ENCODE measurements around the gene DTL.
"Not testable (repeated sequence)": the region's sequence is repeated elsewhere in the genome, so short reads cannot be mapped to it uniquely, and the experiment has no call there.

The DTL gene, protein sequence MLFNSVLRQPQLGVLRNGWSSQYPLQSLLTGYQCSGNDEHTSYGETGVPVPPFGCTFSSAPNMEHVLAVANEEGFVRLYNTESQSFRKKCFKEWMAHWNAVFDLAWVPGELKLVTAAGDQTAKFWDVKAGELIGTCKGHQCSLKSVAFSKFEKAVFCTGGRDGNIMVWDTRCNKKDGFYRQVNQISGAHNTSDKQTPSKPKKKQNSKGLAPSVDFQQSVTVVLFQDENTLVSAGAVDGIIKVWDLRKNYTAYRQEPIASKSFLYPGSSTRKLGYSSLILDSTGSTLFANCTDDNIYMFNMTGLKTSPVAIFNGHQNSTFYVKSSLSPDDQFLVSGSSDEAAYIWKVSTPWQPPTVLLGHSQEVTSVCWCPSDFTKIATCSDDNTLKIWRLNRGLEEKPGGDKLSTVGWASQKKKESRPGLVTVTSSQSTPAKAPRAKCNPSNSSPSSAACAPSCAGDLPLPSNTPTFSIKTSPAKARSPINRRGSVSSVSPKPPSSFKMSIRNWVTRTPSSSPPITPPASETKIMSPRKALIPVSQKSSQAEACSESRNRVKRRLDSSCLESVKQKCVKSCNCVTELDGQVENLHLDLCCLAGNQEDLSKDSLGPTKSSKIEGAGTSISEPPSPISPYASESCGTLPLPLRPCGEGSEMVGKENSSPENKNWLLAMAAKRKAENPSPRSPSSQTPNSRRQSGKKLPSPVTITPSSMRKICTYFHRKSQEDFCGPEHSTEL

DNA sequence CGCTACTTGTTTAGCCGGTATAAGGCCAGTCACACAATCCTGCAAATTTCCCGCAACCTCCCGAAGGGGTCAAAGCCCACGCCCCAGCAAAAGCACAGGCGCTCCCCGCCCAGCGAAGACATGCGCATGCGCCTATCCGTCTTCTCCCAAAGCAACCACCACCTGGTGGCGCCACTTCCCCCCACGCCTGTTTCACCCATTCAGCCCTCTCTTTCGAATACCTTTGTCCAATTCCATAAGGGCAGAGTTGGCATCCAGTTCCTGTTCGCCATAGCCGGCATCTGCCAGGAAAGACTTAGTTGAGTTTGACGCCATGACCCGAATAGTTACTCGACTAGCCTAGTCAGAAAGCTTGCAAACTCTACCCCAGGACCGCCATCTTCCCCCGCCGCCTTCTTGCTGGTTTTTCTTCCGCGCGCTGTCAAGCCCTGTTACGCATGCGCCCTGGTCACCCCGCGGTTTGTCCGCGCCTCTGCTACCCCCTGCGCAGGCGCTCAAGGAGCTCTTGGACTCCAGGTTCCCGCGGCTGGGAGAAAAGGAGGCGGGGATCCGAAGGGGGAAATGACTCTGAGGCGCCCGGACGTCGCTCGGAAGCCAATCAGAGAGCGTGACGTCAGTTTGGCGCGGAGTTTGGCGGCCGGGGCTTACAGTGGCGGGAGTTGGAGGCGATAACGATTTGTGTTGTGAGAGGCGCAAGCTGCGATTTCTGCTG is at the start of gene DTL, which contains the start of gene INTS7:
Gene DTL (plus strand): TSS at position 626 of the 712 bp plus-strand sequence. CDS start 143 bp downstream, outside the sequence.
Gene INTS7 (minus strand): TSS at position 435 of the 712 bp plus-strand sequence. CDS start 120 bp downstream, at position 315.
- DNase-seq (ENCODE audit: low read depth) = peak; percentile 97
- TF ChIP-seq, protein P1, sequence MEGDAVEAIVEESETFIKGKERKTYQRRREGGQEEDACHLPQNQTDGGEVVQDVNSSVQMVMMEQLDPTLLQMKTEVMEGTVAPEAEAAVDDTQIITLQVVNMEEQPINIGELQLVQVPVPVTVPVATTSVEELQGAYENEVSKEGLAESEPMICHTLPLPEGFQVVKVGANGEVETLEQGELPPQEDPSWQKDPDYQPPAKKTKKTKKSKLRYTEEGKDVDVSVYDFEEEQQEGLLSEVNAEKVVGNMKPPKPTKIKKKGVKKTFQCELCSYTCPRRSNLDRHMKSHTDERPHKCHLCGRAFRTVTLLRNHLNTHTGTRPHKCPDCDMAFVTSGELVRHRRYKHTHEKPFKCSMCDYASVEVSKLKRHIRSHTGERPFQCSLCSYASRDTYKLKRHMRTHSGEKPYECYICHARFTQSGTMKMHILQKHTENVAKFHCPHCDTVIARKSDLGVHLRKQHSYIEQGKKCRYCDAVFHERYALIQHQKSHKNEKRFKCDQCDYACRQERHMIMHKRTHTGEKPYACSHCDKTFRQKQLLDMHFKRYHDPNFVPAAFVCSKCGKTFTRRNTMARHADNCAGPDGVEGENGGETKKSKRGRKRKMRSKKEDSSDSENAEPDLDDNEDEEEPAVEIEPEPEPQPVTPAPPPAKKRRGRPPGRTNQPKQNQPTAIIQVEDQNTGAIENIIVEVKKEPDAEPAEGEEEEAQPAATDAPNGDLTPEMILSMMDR (conservative IDR thresholded peaks at IDR 0.05; ENCODE audit: low read depth, low read length) = peak; percentile 81

DNA sequence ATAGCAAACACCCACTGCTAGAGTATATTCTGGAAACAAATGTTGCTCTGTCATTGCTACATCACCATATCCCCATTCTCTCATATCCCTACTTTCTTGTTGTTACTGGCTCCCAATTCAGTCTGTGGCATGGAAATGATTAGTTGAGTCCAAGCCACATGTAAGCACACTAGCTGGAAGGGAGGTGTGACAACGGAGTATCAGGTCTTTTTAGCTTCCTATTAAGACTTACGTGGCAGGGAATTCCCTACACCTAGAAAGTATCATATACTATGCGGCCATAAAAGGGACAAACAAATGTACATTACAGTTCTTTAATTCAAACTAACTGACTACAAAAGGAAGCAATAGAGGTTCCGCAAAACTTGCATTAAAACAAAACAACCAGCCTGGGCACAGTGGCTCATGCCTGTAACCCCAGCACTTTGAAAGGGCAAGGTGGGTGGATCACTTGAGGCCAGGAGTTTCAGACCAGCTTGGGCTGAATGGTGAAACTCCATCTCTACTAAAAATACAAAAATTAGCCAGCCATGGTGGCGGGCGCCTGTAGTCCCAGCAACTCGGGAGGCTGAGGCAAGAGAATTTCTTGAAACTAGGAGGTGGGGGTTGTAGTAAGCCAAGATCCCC is 48.8 kb upstream of the DTL start:
- TF ChIP-seq, protein P1 (conservative IDR thresholded peaks at IDR 0.05; ENCODE audit: low read depth, low read length) = no peak
- no peak overlapping the region for H3K4me3 ChIP-seq (ENCODE audit: low read length)
- DNase-seq (ENCODE audit: low read depth) = no peak

More for the DNA sequence above, at the start of gene DTL, which contains the start of gene INTS7:
- peak within 1 kb of the TSS; percentile 65 for H3K4me3 ChIP-seq (ENCODE audit: low read length)

DNA sequence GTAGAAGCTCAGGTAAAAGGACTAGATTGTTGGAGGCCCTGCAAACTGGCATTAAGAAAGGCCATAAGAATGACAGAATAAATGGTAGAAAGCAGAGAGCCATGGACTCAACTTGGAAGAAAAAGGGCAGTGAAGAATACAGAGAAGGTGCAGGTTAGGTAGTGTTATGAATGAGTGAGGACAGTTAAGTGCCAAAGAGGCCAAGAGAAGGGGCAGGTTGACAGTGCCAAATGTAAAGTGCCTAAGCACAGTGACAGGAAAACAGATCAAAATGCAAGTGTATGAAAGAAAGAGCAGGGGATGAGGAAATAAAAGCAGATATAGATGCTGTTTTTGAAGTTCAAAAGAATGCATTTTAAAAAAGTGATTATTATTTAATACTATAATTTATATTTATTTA is 43.9 kb upstream of the DTL start:
- DNase-seq (ENCODE audit: low read depth) = no peak
- H3K4me3 ChIP-seq (ENCODE audit: low read length) = no peak overlapping the region
- TF ChIP-seq, protein P1 (conservative IDR thresholded peaks at IDR 0.05; ENCODE audit: low read depth, low read length) = no peak

DNA sequence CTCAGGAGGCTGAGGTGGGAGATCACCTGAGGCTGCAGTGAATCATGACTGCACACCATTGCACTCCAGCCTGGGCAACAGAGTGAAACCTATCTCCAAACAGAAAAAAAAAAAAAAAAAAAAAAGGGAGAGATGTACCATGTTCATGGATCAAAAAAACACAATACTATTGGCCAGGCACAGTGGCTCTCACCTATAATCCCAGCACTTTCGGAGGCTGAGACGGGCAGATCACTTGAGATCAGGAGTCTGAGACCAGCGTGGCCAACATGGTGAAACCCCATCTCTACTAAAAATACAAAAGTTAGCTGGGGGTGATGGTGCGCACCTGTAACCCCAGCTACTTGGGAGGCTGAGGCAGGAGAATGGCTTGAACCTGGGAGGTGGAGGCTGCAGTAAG is 38.1 kb upstream of the DTL start:
- not testable (repeated sequence) for H3K4me3 ChIP-seq (ENCODE audit: low read length); DNase-seq (ENCODE audit: low read depth)

DNA sequence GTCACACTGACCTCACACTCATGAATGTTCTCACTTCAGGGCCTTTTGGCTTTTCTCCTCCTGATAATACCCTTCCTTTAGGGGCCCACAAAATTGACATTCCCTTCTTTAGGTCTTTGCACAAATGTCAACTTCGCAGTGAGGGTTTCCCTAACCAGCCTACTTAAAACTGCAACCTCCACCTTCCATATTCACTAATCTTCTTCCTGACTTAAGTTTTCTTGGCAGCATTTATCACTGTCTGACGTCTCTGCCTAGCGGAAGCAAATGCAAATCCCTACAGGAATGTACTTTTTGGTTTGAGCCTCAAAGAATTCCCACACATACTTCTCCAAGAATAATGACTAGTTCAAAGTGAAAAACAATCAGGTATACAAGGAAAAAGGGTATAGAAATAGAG is 33.0 kb upstream of the DTL start:
- TF ChIP-seq, protein P1 (conservative IDR thresholded peaks at IDR 0.05; ENCODE audit: low read depth, low read length) = no peak
- no peak overlapping the region for H3K4me3 ChIP-seq (ENCODE audit: low read length)
- DNase-seq (ENCODE audit: low read depth) = peak; percentile 99

DNA sequence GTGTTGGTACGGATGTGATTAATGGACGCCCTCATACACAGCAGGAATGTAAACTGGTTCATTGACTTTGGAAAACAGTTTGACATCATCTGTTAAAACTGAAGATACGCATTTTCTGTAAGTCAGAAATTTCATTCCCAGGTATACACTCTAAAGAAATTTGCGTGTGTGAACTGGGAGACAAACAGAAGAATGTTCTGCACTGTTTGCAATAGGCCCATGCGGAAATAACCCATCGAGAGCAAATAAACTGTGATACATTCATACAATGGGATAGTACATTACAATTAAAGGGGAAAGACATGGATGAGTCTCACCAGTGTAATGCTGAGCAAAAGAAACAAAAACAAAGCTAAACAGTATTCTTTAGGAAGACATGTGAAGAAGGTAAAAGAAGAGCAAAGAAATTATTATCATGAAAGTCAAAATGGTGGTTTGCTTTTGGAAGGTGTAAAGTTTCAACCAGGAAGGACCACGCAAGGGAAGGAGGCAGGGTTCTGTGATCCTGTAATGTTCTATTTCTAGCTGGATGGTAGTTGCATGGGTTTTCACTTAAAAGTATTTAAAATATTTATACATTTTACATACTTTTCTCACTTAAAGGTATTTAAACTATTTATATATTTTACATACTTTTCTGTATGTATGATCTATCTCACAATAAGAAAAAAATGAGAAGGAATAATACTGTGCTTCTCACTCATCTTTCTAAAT is 30.5 kb upstream of the DTL start:
- no peak overlapping the region for H3K4me3 ChIP-seq (ENCODE audit: low read length)
- TF ChIP-seq, protein P1 (conservative IDR thresholded peaks at IDR 0.05; ENCODE audit: low read depth, low read length) = no peak
- no peak for DNase-seq (ENCODE audit: low read depth)

Data from retinal pigment epithelial cell (primary cell).